Ascending aorta (tissue), 2 donors: ENCODE data around the gene ATP6V0E1. TPM values are rescaled to one million over a fixed set of nuclear protein-coding genes. Genes with fewer than 3 reads are reported as not detected.

Source experiments
- DNase-seq, 2 donors: peaks; one replicate each; pipeline ENCODE4 v3.0.0-alpha.2; 2019; ENCODE audit warnings: low spot score in 2 of 2
- H3K27ac ChIP-seq, 2 donors: fragments of 200-600 bp; sonication (generic); one replicate each; pipeline ENCODE4 v1.5.1; 2016 to 2017; ENCODE audit warnings: mild to moderate bottlenecking in 1 of 2
- H3K27me3 ChIP-seq: fragments of 200-600 bp; sonication (generic); one replicate; pipeline ENCODE4 v1.5.1; 2017
- H3K36me3 ChIP-seq, 2 donors: fragments of 200-600 bp; sonication (generic); one replicate each; pipeline ENCODE4 v1.5.1; 2016
- H3K4me1 ChIP-seq, 2 donors: fragments of 200-600 bp; sonication (generic); one replicate each; pipeline ENCODE4 v1.5.1; 2016 to 2017; ENCODE audit warnings: mild to moderate bottlenecking in 1 of 2
- H3K4me3 ChIP-seq, 2 donors: fragments of 200-600 bp; sonication (generic); one replicate each; pipeline ENCODE4 v1.5.1; 2016 to 2017; ENCODE audit warnings: mild to moderate bottlenecking in 1 of 2
- H3K9me3 ChIP-seq, 2 donors: fragments of 200-600 bp; sonication (generic); one replicate each; pipeline ENCODE4 v1.5.1; 2016
- CTCF ChIP-seq, 3 experiments: fragments of 200-600 bp in 2 of 3; fragments of 450-650 bp in 1 of 3; sonication (generic) in 2 of 3; IDR thresholded peaks; one replicate each; pipeline ENCODE4 v1.5.1; 2016 to 2019; ENCODE audit warnings: antibody characterized with exemption in 3 of 3, mild to moderate bottlenecking in 1 of 3, moderate library complexity in 1 of 3
- intact Hi-C: fragments of 100-400 bp; cut with DNase I; formaldehyde crosslinking; loops from one replicate; pipeline ENCODE4 v1.15.1; 2023
- total RNA-seq: library from RNA; depleted of rRNA; stranded (reverse); fragments of >200 nt; gene quantifications from one replicate; pipeline ENCODE4 v1.1.0, GENCODE V29; 2016

Gene ATP6V0E1
- total RNA-seq, 1 donor from 2014 or later, result 62.6 TPM

- intact Hi-C loops, result no loop called here
- Histone ChIP-seq H3K4me3 (no peak overlapping the region), H3K27ac (peak overlapping the region; percentile 33 to 42), H3K36me3 (peaks cover 25 to 59% of the 10 kb centered on the region in 2 donors), H3K4me1 (no peaks in the 10 kb centered on the region), H3K27me3 (no peaks in the 10 kb centered on the region), H3K9me3 (no peaks in the 10 kb centered on the region)
- DNase-seq, result no peak
- TF ChIP-seq CTCF (IDR thresholded peaks at IDR 0.05), result no peak
These were observed 43.1 kb upstream of the ATP6V0E1 start for GRCh38 chr5:172940268-172941066.

- no peak overlapping the region for H3K4me3 ChIP-seq
- no peaks in the 10 kb centered on the region for H3K27me3 ChIP-seq
- no peak for DNase-seq
- peaks cover 25 to 57% of the 10 kb centered on the region in 2 donors for H3K36me3 ChIP-seq
- no peaks in the 10 kb centered on the region for H3K9me3 ChIP-seq
- intact Hi-C loops, result no loop called here
- H3K27ac ChIP-seq, result peak overlapping the region in 1 of 2 donors; percentile 42
- H3K4me1 ChIP-seq, result no peaks in the 10 kb centered on the region
- no peak for TF ChIP-seq CTCF (IDR thresholded peaks at IDR 0.05)
These were observed 42.5 kb upstream of the ATP6V0E1 start for GRCh38 chr5:172941067-172941516.

- no peaks in the 10 kb centered on the region for H3K27me3 ChIP-seq
- DNase-seq, result no peak
- H3K9me3 ChIP-seq, result no peaks in the 10 kb centered on the region
- intact Hi-C loops, result no loop called here
- H3K4me1 ChIP-seq, result peaks cover 3 to 4% of the 10 kb centered on the region in 2 donors
- no peak for TF ChIP-seq CTCF (IDR thresholded peaks at IDR 0.05)
- H3K36me3 ChIP-seq, result peaks cover 29 to 49% of the 10 kb centered on the region in 2 donors
- peak overlapping the region; percentile 91 to 95 for H3K27ac ChIP-seq
- H3K4me3 ChIP-seq, result no peak overlapping the region
These were observed 41.0 kb upstream of the ATP6V0E1 start for GRCh38 chr5:172942556-172942955.

DNA sequence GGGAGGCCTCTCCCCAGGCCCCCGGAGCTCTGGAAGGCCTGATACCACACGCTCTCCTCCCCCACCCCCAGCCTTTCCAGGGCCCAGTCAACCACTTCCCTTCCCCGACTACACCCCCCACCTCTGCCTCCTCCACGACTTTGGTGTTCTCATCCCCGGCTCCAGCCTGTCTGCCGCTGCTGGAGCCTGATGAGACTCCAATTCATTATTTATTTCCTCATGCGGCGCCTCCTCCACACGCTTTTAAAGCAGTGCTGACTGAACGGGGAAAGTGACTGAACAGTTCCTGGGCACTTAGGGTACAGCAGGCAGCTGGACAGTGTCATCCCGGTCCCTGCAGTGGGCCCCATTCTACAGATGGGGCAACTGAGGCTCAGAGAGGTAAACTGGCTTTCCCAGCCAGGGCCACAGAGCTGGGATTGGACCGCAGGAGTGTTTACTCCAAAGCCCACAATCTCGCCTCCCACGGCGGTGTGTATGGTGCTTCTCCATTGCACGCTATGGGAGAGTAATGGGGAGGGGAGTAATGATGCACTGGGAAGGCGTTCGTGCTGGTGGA is 40.2 kb upstream of the ATP6V0E1 start:
- Histone ChIP-seq H3K4me3 (no peak overlapping the region), H3K27me3 (no peaks in the 10 kb centered on the region), H3K4me1 (peaks cover 6 to 9% of the 10 kb centered on the region in 2 donors), H3K9me3 (no peaks in the 10 kb centered on the region), H3K36me3 (peaks cover 29 to 44% of the 10 kb centered on the region in 2 donors), H3K27ac (peak overlapping the region; percentile 91 to 95)
- intact Hi-C loops, result no loop called here
- no peak for TF ChIP-seq CTCF (IDR thresholded peaks at IDR 0.05)
- peak in 1 of 2 donors; percentile 74 for DNase-seq

GRCh38 chr5:172943906-172944305 is 39.7 kb upstream of the ATP6V0E1 start:
- H3K4me3 ChIP-seq, result no peak overlapping the region
- intact Hi-C loops, result no loop called here
- peaks cover 29 to 42% of the 10 kb centered on the region in 2 donors for H3K36me3 ChIP-seq
- H3K4me1 ChIP-seq, result peaks cover 6 to 15% of the 10 kb centered on the region in 2 donors
- no peaks in the 10 kb centered on the region for H3K9me3 ChIP-seq
- no peaks in the 10 kb centered on the region for H3K27me3 ChIP-seq
- DNase-seq, result no peak
- peak overlapping the region; percentile 91 to 95 for H3K27ac ChIP-seq
- no peak for TF ChIP-seq CTCF (IDR thresholded peaks at IDR 0.05)
